Skeletal muscle tissue (tissue), 4 donors: ENCODE data around the gene IL12RB1. TPM values are rescaled to one million over a fixed set of nuclear protein-coding genes. Genes with fewer than 3 reads are reported as not detected.

Experiments
- H3K27ac ChIP-seq: one replicate; pipeline ENCODE4 v1.7.0; 2013; ENCODE audit warnings: mild to moderate bottlenecking, low read depth, low read length, inconsistent platforms
- H3K27me3 ChIP-seq, 3 donors: one replicate each; pipeline ENCODE4 v1.7.0; 2013; ENCODE audit warnings: low read length in 3 of 3; ENCODE audit not compliant: control insufficient read depth in 3 of 3, insufficient read depth in 3 of 3
- H3K36me3 ChIP-seq, 3 donors: one replicate each; pipeline ENCODE4 v1.7.0; 2013; ENCODE audit warnings: low read length in 3 of 3; ENCODE audit not compliant: control insufficient read depth in 3 of 3, insufficient read depth in 3 of 3
- H3K4me1 ChIP-seq, 3 donors: one replicate each; pipeline ENCODE4 v1.7.0; 2013; ENCODE audit warnings: low read length in 3 of 3, mild to moderate bottlenecking in 3 of 3; ENCODE audit not compliant: control insufficient read depth in 3 of 3, insufficient read depth in 3 of 3
- H3K4me3 ChIP-seq, 3 donors: one replicate each; pipeline ENCODE4 v1.7.0; 2013; ENCODE audit warnings: low read length in 3 of 3
- H3K9ac ChIP-seq, 3 donors: one replicate each; pipeline ENCODE4 v1.7.0; 2013; ENCODE audit warnings: low read length in 3 of 3, mild to moderate bottlenecking in 3 of 3, moderate library complexity in 2 of 3, low read depth in 1 of 3
- H3K9me3 ChIP-seq, 3 donors: one replicate each; pipeline ENCODE4 v1.7.0; 2013; ENCODE audit warnings: low read length in 3 of 3; ENCODE audit not compliant: control insufficient read depth in 3 of 3
- total RNA-seq: library from RNA; depleted of rRNA; stranded (reverse); fragments of >200 nt; gene quantifications from one replicate; pipeline ENCODE4 v1.2.3, GENCODE V29; 2014
- donor health status: Osteomylitis.

IL12RB1 gene
- total RNA-seq, 1 donor from 2014 or later, result 0.52 TPM

DNA sequence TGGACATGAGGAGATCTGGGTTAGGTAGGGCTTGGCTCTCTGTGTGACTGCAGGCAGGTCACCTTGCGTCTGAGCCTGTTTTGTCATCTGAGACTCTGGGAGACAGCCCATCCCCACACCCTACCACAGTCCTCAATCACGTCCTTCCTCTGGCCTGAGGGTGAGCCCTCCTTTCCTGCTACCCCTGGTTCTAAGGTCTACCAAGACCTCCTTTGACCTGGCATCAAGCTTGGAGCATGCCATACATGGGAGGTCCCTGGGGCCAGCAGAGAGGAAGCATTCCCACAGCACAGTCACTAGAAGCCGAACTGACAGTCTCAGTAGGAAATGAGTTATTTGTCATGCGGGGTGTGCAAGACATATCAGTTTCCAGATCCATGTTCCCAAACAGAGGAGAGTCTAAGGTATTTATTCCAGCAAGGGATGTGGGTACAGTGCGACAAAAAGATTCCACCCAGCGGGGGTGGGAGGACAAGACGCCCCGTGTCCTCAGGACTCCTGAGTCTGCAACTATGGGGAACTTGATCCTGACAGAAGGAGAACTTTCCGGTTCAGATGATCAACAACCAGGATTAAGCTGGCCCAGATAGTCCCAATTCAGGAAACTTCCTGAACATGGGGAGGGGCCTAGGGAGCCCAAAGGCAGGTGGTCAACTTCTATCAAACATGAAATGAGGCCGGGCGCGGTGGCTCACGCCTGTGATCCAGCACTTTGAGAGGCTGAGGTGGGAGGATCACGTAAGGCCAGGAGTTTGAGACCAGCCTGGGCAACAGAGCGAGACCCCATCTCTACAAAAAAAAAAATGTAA is 69.3 kb downstream of the IL12RB1 start:
- Histone ChIP-seq H3K4me1 (peaks cover 61 to 78% (median 77%) of the 10 kb centered on the region in 3 donors), H3K27ac (peak overlapping the region; percentile 93), H3K9ac (peak overlapping the region in 2 of 3 donors; percentile 69 to 74)

GRCh38 chr19:18016209-18016910 is 70.4 kb downstream of the IL12RB1 start:
- Histone ChIP-seq H3K4me3 (peak overlapping the region in 1 of 3 donors; percentile 41), H3K27me3 (no peaks in the 10 kb centered on the region), H3K9ac (peak overlapping the region in 2 of 3 donors; percentile 61 to 74), H3K36me3 (peaks cover 21 to 30% (median 23%) of the 10 kb centered on the region in 3 donors), H3K9me3 (no peaks in the 10 kb centered on the region), H3K27ac (peak overlapping the region; percentile 93), H3K4me1 (peaks cover 53 to 72% (median 70%) of the 10 kb centered on the region in 3 donors)

More for the DNA sequence above, 69.3 kb downstream of the IL12RB1 start:
- no peaks in the 10 kb centered on the region for H3K9me3 ChIP-seq
- peaks cover 18 to 25% (median 20%) of the 10 kb centered on the region in 3 donors for H3K36me3 ChIP-seq
- H3K27me3 ChIP-seq, result no peaks in the 10 kb centered on the region
- peak overlapping the region in 2 of 3 donors; percentile 29 to 56 for H3K4me3 ChIP-seq

DNA sequence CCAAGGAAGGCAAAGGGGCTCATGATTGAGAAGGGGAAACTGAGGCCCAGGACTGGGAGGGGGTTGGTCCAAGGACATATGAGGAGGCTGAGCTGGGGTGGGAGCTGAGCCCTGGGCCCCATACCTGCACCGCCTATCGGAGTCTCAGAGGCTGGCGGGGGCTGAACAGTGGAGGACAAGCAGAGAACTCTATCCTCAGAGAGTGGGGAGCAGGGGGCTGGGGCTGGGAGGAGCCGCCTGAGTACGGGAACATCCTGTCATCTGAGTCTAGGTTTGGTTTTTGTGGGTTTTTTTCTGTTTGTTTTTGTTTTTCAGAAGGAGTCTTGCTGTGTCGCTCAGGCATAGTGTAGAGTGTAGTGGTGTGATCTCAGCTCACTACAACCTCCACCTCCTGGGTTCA is 72.5 kb downstream of the IL12RB1 start:
- peak overlapping the region; percentile 80 for H3K27ac ChIP-seq
- no peaks in the 10 kb centered on the region for H3K9me3 ChIP-seq
- H3K36me3 ChIP-seq, result peaks cover 37 to 49% (median 42%) of the 10 kb centered on the region in 3 donors
- H3K27me3 ChIP-seq, result no peaks in the 10 kb centered on the region
- peaks cover 56 to 76% (median 74%) of the 10 kb centered on the region in 3 donors for H3K4me1 ChIP-seq
- H3K4me3 ChIP-seq, result peak overlapping the region; percentile 15 to 58 (median 43)
- H3K9ac ChIP-seq, result peak overlapping the region; percentile 50 to 80 (median 76)

DNA sequence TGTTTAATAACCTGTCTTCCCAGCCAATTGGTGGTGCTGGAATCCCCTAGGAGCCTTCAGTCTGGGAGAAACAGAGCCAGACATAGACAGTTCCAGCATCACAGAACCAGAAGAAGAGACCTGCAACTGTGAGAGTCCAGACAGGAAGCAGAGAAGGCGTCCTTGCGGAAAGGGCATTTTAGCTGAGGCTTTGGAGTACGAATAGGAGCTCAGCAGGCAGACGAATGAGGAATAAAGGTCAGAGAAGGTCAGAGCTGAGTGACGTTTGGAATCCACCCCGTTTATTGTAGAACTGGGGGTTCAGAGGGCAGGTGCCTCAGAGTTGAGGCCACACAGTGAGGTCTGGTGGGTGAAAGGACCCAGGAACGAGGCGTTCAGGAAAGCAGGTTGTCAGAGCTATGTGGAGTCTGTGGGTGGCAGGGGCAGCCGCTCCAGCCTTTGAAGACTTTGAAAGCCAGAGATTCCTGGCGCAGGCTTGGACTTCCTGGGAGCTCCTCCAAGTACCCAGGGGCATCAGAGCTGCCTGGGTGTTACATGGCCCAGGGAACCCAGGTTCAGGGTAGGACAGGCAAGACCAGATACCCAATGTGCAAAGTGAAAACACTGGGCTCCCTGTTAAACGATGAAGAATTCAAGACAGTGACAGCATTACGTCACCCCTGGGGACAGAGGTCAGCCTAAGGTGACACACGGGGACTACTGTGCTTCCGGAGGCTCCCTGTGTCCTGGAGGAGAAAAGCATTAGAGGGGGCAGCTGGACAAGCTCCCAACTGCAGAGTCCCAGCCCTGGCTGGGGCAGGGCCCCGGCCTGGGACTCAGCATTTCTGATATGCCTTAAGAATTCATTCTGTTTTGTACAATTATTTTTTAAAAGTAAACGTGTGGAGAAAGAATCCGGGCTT is 73.3 kb downstream of the IL12RB1 start:
- no peaks in the 10 kb centered on the region for H3K9me3 ChIP-seq
- peak overlapping the region; percentile 15 to 69 (median 58) for H3K4me3 ChIP-seq
- H3K27ac ChIP-seq, result peak overlapping the region; percentile 80
- peak overlapping the region; percentile 50 to 80 (median 76) for H3K9ac ChIP-seq
- H3K4me1 ChIP-seq, result peaks cover 62 to 81% (median 80%) of the 10 kb centered on the region in 3 donors
- no peaks in the 10 kb centered on the region for H3K27me3 ChIP-seq
- peaks cover 43 to 49% (median 49%) of the 10 kb centered on the region in 3 donors for H3K36me3 ChIP-seq

DNA sequence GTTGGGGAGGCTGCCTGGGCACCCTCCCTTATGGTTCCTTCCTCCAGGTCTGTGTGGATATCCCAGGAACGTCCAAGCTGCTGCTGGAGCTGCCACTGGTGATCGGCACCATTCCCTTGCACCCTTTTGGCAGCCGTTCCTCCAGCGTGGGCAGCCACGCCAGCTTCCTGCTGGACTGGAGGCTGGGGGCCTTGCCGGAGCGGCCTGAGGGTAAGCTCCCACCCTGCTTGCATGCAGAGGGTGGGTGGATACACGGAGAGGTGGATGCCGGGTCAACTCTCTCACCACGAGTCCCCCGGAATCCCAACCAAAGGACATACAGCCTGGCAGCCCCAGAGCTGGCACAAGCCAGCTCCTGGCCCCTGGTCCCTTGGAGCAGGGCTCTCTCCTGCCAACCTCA is 76.6 kb downstream of the IL12RB1 start:
- Histone ChIP-seq H3K9me3 (no peaks in the 10 kb centered on the region), H3K27ac (peak overlapping the region; percentile 92), H3K4me3 (peak overlapping the region; percentile 93 to 99 (median 95)), H3K36me3 (peaks cover 40 to 47% (median 44%) of the 10 kb centered on the region in 3 donors), H3K4me1 (peaks cover 45 to 72% (median 66%) of the 10 kb centered on the region in 3 donors), H3K27me3 (no peaks in the 10 kb centered on the region), H3K9ac (peak overlapping the region; percentile 89 to 98 (median 94))

GRCh38 chr19:18009412-18010066 is 77.2 kb downstream of the IL12RB1 start:
- Histone ChIP-seq H3K36me3 (peaks cover 37 to 46% (median 41%) of the 10 kb centered on the region in 3 donors), H3K4me1 (peaks cover 41 to 70% (median 62%) of the 10 kb centered on the region in 3 donors), H3K27me3 (no peaks in the 10 kb centered on the region), H3K4me3 (peak overlapping the region; percentile 93 to 99 (median 95)), H3K9me3 (no peaks in the 10 kb centered on the region), H3K9ac (peak overlapping the region; percentile 89 to 98 (median 94)), H3K27ac (peak overlapping the region; percentile 92)

Other genes starting within 250 kb of the IL12RB1 start
- gene JAK3, start 239.0 kb downstream of the IL12RB1 start, total RNA-seq, result 2.1 TPM
- 1,370 TPM for gene RPL18A, start 227.0 kb downstream of the IL12RB1 start, total RNA-seq
- not detected for gene SLC5A5, start 215.0 kb downstream of the IL12RB1 start, total RNA-seq
- 15.7 TPM for gene CCDC124, start 153.9 kb downstream of the IL12RB1 start, total RNA-seq
- gene KCNN1, start 119.8 kb downstream of the IL12RB1 start, total RNA-seq, result 0.52 TPM
- 5.7 TPM for gene ARRDC2, start 78.8 kb downstream of the IL12RB1 start, total RNA-seq
- gene MAST3, start 10.8 kb upstream of the IL12RB1 start, total RNA-seq, result 3.7 TPM
- gene PIK3R2, start 66.2 kb upstream of the IL12RB1 start, total RNA-seq, result 11.5 TPM
- gene IFI30, start 86.9 kb upstream of the IL12RB1 start, total RNA-seq, result 3.7 TPM
- gene MPV17L2, start 106.3 kb upstream of the IL12RB1 start, total RNA-seq, result 4.2 TPM
- gene RAB3A, start 117.1 kb upstream of the IL12RB1 start, total RNA-seq, result 0.52 TPM
- gene PDE4C, start 139.5 kb upstream of the IL12RB1 start, total RNA-seq, result 2.1 TPM
- 0.52 TPM for gene IQCN, start 187.5 kb upstream of the IL12RB1 start, total RNA-seq
- 111 TPM for gene JUND, start 194.7 kb upstream of the IL12RB1 start, total RNA-seq
- gene LSM4, start 236.1 kb upstream of the IL12RB1 start, total RNA-seq, result 119 TPM